GM19238 (cell line): ENCODE results near the gene BABAM2.

Experiments used
- DNase-seq: peaks from one replicate; pipeline ENCODE4 v3.0.0; 2011; ENCODE audit warnings: low spot score; ENCODE audit not compliant: insufficient read length

BABAM2 gene

DNA sequence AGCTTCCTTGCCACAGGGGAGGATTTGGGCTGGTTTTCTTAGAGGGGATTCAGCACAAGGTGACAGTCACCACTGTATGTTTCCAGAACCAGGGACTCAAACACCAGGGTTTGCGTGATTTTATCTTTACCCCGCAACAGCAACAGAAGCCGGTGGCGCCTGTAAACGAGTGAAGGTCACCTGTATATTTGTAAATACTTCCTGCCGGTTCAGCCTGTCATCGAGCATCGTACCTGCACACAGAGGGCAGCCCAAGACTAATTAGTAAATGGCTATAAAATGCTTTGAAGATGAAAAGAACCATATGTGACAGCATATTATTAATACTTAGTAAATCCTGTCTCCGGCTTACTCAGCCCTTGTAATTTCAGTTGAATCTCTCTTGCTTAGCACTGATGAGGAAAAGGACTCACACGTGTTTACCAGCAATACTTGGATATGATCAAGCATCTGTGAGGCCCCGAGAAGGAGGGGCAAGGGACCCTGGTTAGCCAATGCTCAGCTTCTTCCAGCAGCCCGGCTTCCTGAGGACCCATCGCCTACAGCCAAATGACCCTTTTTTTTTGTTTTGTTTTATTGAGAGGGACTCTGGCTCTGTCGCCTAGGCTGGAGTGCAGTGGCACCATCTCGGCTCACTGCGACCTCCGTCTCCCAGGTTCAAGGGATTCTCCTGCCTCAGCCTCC lies 450.8 kb downstream of the BABAM2 start:
- no peak for DNase-seq

DNA sequence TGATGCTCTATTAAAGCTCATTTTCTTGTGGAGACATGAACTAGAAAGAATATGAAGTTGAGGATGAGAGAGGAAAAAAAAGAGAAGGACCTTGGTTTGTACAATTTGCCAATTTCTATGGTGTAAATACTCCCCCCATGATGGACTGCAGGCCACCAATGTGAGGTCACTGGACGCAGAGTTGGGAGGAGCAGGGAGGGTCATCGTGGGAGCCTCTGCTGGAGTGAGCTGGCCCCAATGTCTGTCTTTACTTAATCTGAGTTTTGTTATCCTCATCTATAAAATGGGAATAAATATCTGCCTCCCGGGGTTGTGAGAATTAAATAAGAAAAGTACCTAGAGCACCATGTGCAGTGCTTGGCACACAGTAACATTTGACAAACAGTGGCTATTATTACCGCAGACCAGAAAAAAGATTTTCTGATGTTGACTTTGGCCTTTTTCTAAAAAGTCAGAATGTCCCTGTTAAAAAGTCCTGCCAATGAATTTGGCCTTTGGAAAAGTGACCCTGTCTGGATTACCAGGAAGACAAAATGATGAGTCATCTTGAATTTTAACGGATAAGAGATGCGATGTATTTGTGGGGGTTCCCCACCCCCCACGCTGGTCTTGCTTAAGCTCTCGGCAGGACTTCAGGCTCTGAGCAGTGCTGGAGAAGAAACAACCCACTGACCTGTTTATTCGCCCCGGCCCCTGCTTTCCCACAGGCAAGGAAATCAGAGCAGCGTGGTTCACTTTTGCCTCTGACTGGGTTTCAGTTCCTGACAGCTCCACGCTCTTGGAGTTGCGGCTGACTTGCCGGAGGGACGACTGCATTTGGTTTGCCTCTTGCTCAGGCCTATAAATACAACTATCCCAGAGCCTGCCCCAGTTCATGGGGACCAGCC lies 451.8 kb downstream of the BABAM2 start:
- no peak for DNase-seq

DNA sequence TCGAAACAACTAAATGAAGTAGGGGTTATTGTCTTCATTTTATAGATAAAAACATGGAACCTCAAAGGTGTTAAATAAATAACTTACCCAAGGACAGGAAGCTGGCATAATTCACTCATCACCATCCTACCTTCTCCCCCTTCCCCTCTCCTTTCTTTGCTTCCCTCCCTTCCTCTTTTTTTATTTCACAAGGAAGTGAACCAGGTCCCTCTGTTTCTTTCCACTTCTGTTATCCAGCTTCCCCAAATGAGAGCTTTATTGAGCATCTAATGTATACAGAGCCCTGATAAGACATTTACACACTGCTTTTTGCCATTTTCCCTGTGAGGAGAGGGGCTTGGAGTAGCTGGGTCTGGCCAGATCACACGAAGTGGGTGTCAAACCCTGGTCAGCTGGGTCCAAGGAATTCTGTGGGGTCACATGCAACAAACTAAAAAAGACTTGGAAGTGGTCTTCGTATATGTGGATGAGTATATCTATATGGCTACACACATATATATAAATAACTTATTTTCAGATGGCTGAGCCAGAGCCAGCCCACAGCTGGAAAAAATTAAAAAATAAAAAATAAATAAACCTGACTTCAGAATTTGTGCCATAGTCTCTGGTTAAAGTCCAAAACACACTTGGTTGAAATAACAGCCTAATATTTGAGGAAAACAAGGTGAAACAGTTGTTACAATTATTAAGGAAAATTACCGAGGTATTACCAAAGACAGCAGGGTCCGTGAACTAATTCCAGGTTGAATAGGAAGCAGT lies 452.8 kb downstream of the BABAM2 start:
- no peak for DNase-seq

DNA sequence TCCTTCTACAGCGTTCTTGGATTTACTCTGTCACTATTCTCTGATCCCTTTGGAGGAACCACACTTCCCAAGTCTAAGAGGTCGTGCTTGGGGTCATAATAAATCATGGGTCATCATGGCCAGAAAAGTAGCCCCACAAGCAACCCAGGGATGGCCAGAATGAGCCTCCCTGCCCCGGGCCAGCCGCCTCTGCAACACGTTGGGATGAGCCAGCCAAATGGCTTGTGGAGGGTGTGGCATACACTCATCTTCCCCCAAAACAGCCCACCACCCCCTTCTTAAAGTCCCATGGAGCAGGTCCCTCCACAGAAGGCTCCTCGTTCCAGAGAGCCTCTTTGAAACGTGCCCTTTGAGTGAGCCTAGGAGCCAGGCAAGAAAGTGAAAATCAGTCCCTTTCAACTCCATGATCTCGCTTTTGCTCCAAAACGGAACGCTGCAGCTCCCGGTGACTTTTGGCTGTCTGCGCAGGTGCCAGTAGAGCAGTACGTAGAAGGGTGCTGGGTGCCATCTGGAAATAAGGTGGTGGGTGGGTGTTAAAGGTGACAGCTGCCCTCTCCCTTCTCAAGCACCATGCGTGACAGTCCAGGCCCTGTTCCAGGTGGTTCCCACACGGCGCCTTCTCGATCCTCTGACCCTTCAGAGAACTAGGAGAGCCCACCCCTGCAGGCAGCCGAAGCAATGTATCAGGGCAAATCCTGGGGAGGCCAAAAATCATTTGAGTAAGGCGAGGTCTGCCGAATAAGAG lies 453.6 kb downstream of the BABAM2 start:
- DNase-seq, result no peak

DNA sequence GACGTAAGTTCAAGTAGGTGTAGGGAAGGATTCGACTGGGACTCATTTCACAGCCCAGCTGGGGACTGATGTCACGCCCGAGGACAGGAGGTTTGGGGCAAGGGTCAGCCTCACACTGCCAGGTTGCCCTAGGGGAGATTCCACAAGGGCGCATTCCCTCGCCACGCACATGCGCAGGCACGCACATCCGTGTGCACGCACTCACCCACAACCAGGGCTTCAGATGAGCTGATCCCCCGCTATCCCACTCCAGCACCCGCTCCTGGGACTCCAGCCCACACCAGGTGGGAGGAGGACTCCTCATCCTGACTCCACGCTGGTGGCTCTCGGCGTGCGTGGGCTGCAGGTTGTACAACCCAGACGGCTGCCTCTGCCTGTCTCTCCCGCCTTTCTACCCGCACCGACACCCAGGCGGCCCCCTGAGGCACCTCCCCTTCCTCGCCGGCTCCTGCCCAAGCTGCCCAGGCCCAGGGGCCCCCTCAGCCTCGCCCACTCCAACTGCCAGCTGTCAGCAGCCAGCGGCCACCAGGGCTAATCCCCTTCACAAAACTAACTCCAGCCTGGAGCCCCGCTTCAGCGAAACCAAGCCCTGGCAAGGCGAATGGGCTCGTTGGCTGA lies 454.3 kb downstream of the BABAM2 start:
- DNase-seq, result no peak

DNA sequence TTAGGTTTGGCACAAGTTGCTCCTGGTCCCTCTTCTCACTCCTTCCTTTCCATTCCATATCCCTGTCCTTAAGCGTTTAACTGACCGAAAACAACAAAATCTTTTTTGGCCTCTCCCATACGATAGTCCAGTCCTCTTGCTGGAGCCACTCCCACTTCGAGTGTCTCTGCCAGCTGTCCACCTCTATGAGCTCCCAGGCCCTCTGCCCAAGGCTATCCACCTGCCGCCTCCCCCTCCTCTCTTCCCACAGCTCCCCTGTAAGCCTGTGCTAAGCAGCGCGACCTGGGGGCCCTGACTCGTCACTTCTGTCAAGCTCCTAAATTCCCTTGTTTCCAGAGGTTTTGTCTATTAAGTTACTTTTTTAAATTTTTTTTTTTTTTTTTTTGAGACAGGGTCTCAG lies 455.1 kb downstream of the BABAM2 start:
- no peak for DNase-seq

DNA sequence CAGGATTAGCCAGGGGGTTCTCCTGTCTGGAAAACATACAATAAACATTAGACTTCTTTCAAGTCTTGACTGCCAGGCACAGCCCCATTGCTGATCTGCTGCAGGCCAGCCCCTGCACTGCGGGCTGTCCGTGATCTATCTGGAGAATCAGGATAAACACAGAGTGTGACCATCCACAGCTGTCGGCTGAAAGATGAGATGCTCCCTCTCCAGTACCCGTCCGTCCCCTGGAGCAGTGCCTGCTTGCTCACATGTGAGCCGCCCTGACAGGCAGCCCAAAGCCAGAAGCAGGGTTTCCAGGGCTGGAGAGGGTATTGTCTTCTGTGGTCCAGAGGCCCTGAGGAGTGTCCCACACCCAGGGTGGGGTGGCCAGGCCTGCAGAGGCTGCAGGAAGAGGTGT lies 456.1 kb downstream of the BABAM2 start:
- no peak for DNase-seq

DNA sequence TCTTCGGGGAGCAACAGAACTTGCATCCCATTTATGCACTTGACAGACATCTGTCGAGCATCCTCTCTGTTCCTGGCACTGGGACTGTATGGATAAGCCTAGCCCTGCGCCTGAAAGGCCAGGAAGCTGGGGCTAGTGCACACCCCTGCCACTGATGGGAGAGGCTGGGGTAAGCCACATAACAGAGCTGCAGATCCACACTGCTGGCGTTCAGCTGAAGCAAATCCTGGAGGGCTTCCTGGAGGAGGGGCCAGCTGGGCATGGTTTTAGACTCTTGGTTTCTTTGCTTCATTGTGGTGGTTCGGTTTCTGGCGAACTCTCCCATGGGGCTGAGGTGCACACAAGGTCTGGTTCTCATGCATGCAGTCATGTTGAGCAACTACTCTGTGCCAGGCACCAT lies 456.7 kb downstream of the BABAM2 start:
- no peak for DNase-seq

DNA sequence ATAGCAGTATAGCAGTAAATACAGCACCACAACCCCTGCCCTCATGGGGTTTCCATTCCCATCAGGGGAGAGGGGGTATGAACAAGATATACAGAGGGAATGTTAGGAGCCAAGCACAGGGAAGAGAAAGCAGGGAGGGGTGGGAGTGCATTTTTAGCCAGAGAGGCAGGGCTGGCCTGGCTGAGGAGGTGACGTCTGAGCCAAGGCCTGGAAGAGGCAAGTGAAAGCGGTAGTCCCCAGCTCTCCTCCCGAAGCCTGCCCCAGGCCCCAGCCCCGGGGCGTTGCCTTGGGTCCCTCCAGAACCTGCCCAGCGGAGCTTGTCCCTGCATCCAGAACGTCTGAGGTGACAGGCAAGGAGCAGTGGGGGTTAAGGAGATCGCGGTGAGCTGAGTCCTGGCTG lies 457.1 kb downstream of the BABAM2 start:
- DNase-seq, result no peak

DNA sequence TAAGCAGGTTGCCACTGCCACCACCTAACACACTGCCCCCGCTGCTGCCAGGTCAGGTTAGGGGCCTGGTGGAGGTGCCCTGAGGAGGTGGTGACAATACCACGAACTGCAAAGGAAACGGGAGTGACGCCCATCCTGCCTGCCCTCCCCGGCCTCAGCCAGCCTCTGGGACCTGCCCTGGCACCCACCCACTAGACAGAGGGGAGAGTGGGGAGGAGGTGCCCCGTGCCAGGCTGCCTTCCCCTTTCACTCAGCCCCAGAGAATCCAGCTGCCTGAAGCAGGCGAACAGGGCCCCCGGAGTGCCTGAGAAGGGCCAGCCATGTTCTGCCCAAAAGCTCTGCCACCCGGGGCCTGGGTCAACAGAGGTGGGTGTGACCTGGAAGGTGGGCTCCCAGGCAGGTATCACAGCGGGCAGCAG lies 457.6 kb downstream of the BABAM2 start:
- no peak for DNase-seq

DNA sequence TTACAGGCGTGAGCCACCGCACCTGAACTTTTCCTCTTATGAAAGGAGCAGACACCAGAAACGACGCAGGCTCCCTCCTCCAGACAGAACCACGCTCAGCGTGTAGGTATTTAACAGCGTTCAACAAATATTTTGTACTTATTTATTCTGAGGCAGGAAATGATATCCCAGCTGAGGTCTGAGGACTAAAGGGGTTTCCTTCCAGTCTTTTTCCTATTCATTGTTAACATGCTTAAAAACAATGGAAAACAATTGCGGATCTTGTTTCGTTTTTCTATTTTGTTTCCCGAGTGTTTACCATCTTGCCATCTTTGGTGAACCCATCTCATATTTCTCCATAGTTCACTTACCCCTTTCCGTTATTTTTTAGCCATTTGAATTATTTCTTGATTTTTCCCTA lies 458.4 kb downstream of the BABAM2 start:
- DNase-seq, result no peak

DNA sequence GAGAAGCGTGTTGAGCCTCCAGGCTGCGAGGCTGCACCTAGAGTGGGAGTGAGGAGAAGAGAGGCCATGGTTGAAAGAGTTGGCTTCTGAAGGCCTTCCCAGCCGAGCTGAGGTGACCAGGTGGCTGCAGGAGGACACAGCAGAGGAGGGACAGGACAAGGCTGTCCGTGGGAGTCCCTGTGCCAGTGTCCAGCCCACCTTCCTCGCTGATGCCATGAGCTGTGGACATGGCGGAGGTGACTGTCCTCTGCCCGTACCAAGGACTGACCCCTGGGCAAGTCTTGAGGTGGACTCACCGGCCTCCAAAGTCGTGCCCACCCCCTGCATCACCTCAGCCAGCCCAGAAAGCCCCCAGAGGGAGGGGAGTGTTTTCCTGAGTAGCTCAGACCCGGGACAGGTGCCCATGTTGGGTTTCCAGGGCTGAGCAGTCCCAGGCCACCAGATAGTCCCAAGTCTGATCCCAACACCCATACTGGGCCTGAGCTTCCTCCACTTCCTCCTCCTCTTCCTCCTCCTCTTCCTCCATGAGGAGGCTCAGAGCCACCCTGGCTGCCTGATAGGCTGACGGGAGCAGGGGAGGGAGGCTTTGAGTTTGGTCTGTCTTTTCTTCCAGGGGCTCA lies 459.1 kb downstream of the BABAM2 start:
- no peak for DNase-seq

DNA sequence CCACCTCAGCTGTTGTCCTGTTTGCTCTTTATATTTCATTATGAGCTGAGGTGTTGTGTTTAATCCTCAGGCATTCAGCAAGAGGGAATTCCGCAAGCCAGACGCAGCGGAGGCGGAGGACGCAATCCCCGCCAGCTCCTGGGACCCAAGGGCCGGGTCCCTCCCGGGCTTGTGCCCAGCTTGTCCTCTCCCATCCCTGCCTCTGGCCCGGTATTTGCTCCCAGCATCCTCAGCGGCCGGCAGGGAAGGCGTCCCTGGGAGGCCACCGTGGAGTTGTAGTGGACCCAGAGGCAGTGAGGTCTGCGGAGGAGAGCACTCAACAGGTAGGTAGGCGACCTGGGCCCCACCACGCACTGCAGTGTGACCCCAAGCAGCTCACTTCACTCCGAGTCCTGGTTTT lies 459.7 kb downstream of the BABAM2 start:
- no peak for DNase-seq

DNA sequence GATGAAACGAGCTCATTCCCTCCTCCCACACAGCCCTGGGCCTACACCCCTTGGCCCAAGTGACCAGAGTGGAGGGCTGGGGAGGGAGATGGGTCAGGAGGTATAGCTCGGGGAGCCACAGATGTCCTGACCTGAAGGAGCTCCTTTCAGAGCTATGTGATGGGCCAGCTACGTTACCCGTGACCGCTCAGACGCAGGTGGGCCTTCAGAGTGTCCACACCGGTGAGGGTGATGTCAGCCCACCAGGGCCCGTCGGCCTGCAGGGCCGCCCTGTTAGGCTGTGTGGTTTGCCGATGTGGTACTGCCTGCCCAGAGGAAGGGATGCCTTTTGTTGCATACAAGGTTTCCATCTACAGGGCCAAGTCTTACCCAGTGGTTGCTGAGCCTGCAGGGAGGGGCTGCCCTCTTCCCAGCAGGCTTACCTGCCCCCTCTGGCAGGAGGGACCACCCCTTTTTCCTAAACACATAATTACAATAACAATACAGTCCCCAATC lies 460.3 kb downstream of the BABAM2 start:
- no peak for DNase-seq

DNA sequence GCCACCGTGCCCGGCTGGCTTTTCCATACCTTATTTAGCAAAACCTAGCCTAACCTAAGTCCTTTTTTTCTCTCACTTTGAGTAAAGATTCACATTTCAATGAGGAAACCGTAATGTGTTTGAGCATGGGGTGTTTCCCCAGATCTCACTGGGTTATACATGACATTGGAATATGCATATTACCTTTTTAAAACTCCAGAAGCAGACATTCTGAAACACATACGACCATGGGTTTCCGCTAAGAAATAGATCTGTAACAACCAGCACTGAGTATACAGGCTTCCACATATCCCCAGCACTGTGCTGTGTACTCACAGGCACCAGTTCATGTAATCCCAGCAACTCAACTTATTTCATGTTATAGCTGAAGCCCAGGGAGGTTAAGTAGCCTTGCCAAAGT lies 461.1 kb downstream of the BABAM2 start:
- DNase-seq, result no peak

DNA sequence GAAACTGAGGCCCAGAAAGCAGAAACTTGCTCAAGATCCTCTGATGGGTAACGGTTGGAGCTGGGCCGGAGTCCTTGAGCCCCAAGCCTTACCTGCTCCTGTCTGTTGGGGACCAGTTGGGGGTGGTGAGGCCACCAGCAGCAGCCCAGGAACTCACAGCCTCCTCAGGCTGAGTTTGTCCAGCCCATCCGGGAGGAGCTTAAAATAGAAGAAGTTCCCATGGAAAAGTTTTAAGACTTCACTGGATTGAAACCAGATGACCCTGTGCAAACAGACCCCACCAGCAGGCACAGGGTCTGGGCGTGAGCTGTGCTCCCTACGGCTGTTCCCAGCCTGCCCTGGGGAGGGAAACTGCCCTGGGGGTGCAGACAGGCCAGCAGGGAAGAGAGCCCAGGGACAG lies 461.6 kb downstream of the BABAM2 start:
- no peak for DNase-seq

DNA sequence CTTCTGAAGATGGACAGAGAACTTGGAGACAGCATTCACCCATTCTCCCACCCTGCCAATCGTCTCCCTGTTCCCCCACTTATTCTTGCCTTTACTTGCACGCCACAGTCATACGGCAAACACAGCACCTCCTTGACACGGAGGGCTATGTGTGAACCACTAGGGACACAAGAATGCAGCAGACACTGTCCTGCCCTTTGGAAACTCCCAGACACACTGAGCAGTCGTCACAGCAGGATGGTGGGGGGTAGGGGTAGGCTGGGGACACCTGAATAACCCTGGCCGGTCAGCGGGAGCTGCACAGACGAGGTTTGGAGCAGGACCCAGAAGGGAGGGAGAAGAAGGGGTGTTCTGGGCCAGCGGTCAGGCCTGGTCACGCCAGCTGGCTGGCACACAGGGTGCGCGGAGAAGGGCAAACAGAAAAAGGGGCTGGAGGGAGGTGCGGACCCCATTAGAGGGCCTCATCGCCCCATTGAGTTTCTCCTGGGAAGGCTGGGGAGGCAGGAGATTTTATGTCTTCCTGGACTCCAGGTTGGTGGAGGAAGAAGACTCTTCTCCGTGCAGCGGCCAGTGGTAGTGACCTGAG lies 462.2 kb downstream of the BABAM2 start:
- no peak for DNase-seq

DNA sequence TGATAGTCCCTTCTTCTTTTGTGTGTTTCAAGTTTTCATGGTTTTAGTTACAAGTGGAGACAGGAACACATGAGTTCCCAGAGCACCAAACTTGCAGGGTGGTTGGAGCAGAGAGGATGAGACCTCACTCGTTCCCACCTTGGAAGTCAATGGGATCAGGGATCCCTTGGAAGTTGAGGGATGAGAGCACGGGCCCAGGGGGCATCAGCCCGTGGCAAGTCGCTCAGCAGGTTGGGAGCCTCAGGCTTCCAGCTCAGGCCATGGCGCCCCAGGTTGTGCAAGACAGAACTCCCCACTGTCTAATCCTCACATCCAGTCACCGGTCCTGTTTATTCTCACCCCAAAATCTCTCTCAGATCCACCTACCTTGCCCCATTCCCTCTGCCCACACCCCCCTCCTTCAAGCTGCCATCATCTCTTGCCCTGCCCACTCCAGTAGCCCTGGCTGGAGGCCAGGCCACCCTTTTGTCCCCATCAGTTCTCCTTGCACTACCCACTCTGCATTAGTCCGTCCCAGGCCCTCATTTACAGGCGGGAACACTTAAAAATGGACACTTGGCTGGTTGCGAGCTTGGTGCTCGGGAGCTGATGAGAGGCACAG lies 464.5 kb downstream of the BABAM2 start:
- DNase-seq, result no peak

DNA sequence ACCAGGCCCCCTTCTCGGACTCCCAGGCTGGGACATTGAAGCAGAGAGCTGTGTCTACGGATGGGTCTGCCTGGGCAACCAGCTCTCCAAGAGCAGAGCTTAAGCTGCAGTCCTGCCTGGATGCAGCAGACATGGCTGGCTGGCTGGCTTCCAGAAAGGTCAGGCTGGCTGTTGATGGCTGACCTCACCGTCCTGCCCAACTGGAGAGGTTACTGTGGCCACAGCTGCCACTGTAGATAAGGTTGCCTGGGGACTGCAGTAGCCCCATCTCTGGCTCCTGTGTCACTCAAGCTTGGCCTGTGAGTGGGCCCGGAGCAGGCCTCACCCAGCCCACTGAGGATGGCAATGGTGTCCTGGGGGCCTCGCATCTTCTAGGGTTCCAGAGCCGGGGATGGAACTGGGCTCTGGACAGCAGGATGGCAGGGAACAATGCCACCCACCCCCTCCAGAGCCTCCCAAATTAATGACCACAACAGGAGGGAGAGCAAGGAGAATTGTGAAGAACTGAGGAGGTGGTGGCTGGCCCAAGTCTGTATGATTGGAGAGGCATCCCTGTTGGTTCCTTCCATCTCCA lies 465.1 kb downstream of the BABAM2 start:
- no peak for DNase-seq
